RPMI8226 (cell line): ENCODE results near the gene PPM1L.
A peak's percentile ranks its signal among the peaks of the same experiment; 100 is the strongest.

Experiments used
- DNase-seq: peaks from one replicate; pipeline ENCODE4 v3.0.0-alpha.2; 2015

The PPM1L gene

DNA sequence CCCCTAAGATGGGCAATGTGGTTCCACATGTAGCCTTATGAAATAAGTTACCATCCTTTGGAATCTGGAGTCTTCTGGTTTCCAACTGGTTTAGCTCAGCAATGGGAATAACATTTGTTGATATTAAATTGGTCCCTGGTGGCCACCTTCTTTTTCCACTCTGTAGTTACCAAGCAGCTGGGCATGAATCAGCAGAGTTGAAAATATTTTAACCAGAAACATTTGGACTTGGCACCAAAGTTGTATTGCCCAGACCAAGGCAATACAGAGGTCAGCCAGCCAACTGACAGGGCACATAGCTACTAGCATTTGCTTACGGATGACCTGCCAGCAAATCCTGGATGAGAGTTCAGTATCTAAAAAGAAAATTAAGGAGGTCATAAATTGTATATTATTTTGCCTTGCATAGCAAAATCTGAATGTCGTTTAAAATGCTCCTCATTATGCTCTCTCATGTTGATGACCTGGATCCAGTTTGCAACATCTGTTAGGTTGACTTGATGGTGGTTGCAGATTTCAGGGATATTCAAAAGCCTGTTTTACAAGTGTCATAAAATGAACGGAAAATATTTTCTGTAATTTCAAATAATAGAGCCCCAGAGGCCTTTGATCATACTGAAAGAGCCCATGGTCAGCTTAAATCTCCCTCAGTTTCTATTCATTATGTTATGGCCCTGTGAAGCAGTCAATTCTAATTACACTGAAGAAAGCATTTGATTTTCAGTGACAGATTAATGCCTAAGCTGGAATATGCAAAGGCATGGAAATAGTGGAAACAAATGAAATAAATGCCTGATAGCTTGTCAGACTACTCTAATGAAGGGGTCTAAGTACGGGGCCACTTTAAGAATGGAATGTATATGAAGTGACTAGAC lies 54.6 kb downstream of the PPM1L start:
- DNase-seq, result peak; percentile 13

DNA sequence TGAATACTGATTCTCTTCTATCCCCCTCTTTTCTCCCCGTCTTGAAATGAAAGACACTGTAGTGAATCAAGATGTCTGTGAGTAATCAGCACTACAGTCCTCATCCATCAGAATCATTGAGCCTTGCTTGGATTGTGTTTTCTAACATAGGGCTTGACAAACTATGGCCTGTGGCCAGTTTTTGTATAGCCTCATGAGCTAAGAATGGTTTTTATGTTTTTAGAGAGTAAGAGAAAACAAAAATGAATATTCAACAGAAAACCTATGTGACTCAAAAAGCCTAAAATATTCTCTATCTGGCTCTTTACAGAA lies 55.2 kb downstream of the PPM1L start:
- no peak for DNase-seq

DNA sequence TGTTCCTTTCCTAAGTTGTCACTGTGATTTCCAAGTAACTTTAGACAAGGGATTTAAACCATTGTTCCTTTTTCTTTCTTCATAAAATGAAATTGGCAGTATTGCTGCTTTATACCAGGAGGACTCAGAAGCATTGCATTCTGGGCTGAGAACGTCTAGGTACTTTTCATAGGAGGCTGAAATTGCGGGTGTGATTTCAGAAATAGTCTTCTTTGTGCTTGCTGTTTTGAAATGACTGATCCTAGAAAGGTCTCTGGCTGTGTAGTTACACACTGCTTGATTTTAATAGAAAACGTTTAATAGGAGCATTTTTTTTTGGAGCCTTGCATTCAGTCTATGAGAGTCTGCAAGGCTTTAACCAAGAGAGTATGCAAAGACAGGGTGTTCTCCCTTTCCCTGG lies 56.3 kb downstream of the PPM1L start:
- no peak for DNase-seq

DNA sequence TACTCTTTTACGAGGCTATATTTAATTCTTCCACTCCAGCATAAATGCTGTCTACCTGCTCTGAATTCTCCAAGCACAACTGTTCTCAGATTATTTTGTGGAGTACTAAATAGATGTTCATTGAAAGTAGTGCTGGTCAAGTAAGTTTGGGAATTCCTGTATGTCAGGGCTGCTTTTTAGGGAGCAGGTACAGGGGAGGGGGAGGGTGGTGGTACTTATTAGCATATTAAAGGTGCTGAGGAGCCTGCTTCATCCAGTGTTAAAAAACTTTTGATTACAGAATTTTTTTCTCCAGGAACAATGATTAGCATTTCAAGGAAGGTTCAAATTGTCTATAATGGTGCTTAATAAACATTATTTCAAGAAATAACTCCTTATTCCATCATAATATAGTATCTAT lies 59.2 kb downstream of the PPM1L start:
- no peak for DNase-seq

DNA sequence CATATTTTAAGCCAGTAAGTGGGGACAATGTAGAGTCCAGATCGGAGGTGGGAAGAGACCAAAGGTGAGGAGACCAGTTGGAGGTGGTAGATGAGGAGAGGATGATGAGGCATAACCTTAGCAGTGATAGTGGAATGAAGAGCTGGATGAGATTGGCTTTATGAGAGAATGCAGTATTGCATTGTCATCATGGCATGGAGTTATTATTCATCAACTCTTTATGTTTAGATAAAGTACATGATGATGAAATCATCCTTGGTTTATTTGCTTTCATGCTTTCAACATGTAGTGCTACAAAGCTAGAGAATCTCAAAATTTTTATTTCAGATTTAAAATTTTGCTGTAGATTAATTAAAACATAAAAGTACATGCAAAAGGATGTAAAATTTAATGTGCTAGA lies 64.0 kb downstream of the PPM1L start:
- no peak for DNase-seq

DNA sequence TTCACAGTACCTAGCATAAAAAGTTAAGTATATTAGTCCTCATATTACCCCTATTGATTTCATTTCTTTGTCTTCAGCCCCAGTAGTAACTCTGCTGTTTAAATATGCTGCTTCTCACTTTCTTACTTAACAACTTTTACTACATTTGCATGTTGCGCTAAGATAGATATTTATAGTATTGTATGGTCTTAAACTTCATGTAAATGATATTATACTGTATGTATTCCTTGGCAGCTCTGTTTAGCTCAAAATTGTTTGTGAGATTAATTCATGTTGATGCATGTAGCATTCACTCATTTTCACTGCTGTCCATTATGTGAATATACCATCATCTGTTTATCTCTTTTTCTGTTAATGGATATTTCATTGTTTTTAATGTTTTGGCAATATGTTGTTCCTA lies 64.4 kb downstream of the PPM1L start:
- no peak for DNase-seq

DNA sequence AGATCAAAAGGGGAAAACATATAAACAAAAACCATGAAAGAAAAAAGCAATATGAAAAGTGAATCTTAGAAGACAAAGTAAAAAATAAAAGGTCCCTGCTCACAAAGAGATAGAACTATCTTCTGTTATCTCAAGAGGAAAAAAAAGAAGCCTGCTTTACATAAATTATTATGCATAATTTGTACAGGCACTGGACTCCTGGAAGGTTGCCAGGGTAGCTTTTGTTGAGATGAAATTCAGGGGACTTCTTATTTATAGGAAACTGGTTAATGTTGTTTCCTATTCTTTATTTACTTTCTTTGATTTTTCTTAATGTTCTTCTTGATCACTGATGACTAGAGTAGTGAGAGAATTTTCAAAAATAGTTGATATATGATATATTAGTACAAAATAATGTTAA lies 66.9 kb downstream of the PPM1L start:
- no peak for DNase-seq

DNA sequence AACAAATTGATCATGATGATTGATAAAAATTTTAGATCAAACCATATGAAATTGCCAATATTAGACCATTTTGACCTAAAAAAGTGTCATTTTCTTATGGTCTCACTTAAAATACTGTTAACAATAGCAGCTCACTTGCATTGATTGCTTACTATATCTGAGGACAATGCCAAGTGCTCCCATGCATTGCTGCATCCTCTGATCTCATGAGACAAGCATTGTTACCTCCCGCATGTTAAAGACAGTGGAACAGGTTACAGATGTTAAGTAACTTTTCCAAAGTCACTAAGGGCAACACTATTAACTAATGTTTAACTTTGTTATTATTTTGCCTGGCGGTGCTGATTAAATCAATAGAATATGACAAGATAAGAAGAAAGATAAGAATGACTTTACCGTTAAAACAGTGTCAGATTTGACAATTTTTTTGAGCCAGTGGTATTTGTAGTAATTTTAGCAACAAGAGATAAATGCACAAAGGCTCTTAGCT lies 69.3 kb downstream of the PPM1L start:
- DNase-seq, result no peak

DNA sequence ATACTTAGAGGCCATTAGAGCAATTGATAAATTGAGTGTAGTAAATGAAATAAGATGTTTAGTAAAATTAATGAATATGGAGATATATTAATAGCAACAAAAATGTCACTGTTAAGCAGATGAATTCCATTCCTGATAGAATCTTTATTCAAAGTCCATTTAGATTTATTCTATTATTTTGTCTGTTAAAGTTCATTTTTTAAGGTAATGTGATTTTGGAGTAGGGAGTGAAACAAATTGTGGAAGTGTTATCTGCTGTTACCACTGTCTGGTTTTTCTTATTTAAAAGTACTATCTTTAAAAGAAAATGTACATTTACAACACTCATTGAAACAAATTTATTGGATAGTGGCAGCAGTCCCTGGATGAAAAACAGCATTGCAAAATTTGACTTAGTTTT lies 70.4 kb downstream of the PPM1L start:
- DNase-seq, result no peak

DNA sequence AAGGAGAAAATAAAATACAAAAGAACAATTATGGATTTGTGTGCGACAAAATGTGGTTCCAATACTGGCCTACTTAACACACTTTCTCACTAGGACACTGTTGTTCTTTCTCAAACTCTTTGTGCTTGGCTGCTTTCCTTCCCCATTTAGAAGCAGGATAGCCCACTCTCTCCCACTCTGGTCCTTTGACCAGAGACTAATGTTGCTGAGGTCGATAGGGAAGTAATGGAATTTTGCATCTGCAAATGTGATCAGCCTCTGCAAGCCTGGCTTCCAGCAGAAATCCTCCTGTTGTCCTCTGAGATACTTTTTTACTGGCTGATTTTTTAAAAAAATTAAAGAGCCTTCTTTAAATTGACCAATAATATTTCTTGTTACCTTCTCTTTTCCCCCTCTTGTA lies 71.0 kb downstream of the PPM1L start:
- no peak for DNase-seq

DNA sequence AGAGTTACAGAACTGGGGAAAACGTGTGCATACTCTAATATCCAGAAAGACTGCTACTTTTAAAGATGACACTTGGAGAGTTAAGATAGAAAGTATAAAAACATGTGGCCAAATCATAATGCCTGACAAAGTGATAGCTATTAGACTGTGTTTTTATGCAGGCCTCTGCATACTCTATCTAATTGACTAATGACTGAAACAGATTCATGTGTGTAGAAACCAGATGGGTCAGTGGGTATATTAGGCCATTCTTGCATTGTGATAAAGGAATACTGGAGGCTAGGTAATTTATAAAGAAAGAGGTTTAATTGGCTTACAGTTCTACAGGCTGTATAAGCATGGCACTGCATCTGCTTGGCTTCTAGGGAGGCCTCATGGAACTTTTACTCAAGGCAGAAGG lies 71.5 kb downstream of the PPM1L start:
- DNase-seq, result no peak

DNA sequence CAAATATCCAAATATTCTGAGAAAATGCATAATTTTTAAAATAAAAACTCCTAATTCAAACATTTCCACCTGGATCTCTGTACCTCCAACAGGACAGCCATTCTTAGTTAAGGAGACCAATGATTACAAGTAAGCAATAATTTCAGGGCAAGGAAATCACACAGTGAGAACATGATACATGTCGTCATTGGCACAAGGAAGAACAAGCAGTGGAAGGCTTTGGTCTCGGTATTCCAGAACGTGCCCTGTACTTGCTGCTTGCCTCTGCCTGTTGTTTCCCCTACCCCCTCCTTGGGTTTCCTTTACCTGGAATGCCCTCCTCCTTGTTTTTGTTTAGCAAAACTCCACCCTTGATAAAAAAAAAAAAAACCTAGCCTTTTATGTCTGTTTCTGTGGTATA lies 72.8 kb downstream of the PPM1L start:
- no peak for DNase-seq

DNA sequence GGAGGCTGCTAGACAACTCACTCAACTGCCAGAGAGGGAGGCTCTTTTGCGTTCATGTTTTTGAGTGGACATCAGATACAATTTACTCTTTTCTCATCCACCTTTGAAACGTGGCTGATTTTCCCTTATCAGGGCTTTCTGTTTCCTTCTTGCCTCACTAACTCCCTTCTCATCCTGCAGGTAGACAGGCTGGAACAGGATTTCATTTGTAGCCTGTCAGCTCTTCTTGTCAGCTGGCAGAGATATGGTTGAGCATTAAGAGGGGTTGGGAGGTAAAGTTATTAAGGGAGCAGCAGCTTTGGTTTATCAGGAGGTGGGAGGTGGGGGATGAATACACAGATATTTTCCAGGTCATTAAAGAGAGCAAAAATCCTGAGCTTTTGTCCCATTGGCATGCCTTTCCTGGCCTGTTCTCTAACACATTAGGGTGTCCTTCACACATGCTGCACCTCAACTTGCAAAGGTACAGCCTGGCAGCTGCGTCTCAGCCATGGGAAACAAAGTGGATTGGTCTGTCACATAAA lies 73.5 kb downstream of the PPM1L start:
- no peak for DNase-seq

DNA sequence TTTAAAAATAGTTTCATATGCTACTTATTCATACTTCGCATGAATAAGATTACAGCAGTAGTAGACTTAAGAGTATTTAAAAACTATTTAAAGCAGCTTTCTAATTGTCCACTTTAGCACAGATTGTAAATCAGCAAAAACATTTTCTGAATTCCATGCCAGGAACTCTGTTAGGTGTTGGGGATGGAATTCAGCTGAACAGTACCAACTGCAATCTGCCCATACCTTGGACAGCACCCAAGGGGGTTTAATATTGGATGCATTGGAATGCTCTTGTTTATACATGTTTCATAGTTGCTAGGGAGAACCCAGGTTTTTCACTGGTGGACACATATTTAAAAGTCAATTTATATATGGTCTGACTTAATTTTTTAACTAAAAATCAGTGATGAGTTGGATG lies 74.8 kb downstream of the PPM1L start:
- DNase-seq, result no peak

DNA sequence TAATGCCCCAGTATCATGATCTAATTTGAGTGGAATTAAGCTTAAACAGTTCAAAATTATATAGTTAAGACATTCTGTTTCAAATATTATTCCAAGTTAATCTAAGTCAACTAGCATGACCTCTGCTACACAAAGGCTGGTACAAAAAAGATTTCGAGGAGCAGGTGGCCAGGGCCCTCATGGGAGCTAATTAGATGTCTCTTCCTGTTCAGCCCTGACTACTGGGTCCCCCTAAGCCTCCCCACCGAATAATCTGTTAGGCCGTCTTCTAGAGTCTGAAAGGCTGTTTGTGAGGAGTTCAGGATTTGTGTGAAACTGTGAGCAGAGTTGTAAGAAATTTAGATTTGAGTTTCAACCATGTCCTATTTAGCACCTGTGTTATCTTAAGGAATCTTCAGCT lies 75.4 kb downstream of the PPM1L start:
- no peak for DNase-seq

DNA sequence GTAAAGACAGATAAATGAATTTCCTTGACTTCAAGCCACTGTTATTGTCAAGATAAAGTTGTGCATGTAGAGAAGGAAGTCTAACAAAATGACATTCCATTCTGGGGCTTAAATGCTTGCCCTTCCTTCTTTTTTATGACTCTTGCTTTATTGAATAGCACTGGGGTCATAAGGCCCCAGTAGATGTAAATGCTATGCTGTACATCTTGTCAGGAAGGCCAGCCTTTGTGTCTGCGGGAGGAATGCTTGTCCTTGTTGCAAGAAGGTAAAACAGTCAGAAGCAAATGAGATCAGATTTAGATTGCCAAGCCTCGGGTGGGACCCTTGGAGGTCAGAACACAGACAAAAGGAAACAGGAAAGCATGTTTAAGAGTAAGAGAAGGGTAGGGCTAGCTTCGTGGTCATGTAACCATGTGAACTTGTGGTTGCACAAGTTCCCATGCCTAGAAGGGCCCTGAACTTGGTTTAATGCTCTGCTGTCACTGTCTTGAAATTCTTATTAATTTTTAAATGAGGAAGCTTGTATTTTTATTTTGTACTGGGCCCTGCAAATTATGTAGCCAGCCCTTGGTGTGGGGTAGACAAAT lies 81.5 kb downstream of the PPM1L start:
- DNase-seq, result no peak

DNA sequence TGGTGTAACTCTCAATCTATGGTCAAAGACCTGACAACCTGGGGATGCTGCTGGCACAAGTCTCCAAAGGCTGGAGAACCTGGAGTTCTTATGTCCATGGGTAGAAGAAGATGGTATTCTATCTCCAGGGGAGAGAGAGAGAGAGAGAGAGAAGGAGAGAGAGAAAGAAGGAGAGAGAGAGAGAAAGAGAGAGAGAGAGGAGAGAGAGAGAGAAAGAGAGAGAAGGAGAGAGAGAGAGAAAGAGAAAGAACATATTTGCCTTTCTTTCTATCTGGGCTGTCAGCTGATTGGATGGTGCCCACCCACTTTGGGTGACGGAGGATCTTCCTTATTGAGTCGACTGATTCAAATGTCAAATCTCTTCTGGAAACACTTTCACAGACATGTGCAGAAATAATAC lies 84.6 kb downstream of the PPM1L start:
- DNase-seq, result no peak

DNA sequence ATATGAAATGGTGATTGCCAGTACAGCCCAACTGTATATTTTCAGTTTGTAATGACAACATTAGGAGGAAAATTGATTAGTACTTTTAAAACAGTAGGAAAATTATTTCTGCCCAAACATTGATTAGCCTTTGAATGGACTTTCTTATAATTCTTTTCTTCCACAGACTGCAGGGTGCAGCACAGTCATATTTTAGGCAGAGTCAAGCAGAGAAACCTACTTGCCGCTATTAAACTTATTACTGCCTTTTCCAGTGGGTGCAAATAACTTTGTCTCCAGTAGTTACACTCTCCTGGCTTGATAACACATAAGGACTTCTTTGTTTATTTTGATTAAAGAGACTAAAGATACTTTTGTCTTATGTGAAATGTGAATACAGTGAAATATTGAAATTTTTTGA lies 85.4 kb downstream of the PPM1L start:
- DNase-seq, result no peak

DNA sequence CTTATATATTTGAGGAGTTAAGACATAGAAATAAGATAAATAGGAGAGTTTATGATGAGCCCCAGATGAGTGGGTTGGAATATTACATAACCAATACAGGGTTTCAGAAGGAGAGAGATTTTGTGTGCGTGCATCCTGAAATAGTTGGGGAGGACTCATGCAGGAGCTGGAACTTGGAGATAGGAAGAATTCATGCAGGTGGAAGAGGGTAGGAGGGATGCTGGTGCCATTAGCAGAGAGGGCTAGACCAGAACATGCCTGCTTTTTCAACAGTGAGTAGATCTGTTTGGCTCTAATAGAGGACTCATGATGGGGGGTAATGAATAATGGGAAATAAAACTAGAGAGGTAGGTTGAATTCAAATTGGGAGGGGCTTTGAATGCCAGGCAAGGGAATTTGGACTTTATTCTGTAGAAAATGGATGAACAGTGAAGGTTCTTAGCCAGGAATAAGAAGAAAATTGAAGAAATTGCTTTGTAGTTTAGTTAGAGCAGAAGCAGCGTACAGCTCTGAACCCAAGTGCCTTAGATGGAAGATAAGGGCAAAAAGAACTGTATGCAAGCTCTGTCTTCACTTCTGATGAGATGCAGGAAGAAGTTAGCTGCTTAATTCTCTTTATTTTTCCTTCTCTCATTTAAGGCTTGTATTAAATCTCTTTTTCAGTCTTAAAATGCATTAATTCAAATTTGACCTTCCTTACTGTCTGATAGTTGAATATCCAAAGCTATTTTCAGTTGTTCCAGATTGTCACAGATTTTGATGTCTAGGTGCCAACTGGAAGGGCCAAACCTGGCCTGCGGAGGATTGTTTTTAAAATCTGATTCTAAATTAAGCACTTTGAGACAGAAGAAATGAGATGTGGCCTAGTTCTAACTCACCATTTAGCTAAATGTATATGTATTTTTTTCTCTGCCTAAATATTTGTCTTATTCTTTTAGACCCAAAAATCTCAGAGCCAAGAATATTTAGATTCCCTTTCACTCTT lies 86.3 kb downstream of the PPM1L start:
- no peak for DNase-seq

DNA sequence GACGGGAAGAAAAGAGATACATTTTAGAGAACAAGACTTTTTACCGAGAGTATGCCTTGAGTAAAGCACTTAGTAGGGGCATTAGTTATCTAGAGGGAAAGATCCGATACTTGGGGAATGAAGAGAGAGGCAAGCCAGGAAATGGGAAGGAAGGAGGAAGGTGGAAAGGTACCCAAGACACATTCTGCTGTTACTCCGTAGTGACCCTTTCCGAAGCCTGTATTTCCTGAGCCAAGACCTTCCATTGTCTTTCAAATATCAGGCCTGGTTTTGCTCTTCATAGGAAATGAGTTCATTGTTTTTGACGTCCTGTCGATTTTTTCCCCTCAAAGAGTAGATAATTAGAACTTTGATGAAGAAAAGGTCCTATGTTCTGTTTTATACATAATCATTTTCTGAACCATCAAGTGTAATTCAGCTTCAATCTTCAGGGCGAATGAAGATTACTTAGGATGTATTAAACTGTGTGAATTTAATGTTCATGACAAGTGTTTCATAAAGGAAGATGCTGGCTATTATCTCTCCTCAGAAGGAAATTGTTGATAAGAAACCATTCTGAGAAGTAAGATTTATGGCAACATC lies 95.7 kb downstream of the PPM1L start:
- DNase-seq, result no peak

DNA sequence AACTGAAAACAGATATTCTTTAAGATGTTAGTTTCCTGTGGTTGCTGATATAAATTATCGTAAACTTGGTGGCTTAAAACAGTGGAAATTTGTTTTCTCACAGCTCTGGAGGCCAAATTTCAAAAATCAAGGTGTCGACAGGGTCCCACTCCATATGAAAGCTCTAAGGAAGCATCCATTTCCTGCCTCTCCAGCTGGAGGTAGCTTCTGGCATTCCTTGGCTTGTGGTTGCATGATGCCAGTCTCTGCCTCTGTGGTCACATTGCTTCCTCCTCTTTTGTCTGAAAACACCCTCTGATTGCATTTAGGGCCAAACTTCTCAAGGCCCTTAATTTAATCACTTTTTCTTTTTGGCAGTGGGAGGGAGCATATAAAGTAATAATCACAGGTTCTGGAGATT lies 96.8 kb downstream of the PPM1L start:
- DNase-seq, result no peak

DNA sequence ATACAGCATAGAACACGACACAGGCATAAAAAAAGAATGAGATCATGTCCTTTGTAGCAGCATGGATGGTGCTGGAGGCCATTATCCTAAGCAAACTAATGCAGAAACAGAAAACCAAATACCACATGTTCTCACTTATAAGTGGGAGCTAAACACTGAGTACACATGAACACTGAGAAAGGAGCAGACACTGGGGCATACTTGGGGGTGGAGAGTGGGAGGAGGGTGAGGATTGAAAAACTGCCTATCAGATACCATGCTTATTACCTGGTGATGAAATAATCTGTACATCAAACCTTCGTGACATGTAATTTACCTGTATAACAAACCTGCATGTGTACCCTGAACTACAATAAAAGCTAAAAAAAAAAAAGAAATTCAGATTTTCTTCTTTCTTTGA lies 100.4 kb downstream of the PPM1L start:
- no peak for DNase-seq
